Stimulated activated CD8-positive, alpha-beta memory T cell treated with anti-CD3 and anti-CD28 coated beads, Interleukin-15, amount 100 ng/mL, for 4 hours (primary cell): Measurements from ENCODE around the gene PRKG1.

Experiments
- DNase-seq, 2 donors: peaks; one replicate each; pipeline ENCODE4 v3.0.0-alpha.2; 2020; ENCODE audit warnings: low read depth in 2 of 2

Gene PRKG1

GRCh38 chr10:51074238-51075028 lies at the start of gene PRKG1:
PRKG1 (plus strand) TSS chr10:51074487.
- no peak for DNase-seq

DNA sequence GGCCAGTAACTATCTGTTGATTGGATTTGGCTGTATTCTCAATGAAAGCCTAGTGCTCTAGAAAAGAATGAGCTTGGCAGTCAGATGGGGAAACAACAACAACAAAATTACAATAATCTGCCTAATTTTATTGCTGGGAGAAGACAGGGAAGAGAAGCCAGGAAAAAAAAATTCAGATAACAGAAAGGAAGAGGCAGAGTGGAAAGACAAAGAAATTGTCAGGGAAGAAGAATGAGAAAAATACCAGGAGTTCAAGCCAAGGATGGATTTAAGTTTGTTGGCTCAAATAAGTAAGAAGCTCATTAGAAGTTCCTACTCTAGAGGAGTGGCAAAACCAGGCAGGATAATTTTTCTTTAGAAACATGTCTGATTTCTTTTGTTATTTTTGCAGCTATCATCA lies 45.9 kb upstream of the PRKG1 start:
- DNase-seq: no peak

- DNase-seq: no peak
These were observed 45.1 kb upstream of the PRKG1 start for GRCh38 chr10:51029172-51029641.

GRCh38 chr10:51030480-51030879 lies 43.8 kb upstream of the PRKG1 start:
- no peak for DNase-seq

- DNase-seq: no peak
These were observed 42.3 kb upstream of the PRKG1 start for GRCh38 chr10:51031950-51032349.

GRCh38 chr10:51034769-51035168 lies 39.5 kb upstream of the PRKG1 start:
- DNase-seq: no peak

GRCh38 chr10:51035344-51035743 lies 38.9 kb upstream of the PRKG1 start:
- DNase-seq: no peak

- DNase-seq: no peak
These were observed 28.4 kb upstream of the PRKG1 start for GRCh38 chr10:51045871-51046270.

DNA sequence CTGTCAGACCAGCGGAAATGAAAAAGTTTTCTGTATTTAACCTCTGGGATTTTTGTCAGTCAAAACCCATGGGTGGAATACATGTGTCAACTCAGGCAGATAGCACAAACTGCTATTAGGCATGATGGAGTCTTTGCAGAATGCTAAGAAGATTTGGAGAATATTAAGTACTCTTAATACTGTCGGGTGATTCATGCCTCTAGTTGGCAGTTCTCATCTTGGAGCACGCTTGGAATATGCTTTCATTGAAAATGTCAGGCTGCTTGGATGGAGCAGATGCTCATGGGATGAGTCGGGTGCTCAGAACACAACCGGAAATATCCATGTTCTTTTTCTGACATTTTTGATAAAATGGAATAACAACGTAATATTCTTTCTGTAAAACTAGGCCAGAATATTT lies 27.6 kb upstream of the PRKG1 start:
- DNase-seq: no peak

- no peak for DNase-seq
These were observed 26.4 kb upstream of the PRKG1 start for GRCh38 chr10:51047857-51048256.

GRCh38 chr10:51048792-51049191 lies 25.5 kb upstream of the PRKG1 start:
- no peak for DNase-seq

GRCh38 chr10:51052163-51052562 lies 22.1 kb upstream of the PRKG1 start:
- no peak for DNase-seq

- DNase-seq: no peak
These were observed 16.4 kb upstream of the PRKG1 start for GRCh38 chr10:51057925-51058324.

DNA sequence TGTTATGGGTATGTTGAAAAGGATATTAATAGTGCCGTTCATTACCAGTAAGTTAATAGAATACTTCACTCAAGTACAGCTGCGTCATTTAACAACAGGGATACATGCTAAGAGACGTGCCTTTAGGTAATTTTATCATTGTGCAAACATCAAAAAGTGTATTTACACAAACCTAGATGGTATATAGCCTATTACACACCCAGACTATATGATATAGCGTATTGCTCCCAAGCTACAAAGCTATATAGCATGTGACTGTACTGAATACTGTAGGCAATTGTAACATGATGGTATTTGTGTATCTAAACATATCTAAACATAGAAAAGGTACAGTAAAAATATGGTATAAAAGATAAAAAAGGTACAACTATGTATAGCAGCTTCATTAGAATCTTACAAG lies 11.1 kb upstream of the PRKG1 start:
- no peak for DNase-seq

DNA sequence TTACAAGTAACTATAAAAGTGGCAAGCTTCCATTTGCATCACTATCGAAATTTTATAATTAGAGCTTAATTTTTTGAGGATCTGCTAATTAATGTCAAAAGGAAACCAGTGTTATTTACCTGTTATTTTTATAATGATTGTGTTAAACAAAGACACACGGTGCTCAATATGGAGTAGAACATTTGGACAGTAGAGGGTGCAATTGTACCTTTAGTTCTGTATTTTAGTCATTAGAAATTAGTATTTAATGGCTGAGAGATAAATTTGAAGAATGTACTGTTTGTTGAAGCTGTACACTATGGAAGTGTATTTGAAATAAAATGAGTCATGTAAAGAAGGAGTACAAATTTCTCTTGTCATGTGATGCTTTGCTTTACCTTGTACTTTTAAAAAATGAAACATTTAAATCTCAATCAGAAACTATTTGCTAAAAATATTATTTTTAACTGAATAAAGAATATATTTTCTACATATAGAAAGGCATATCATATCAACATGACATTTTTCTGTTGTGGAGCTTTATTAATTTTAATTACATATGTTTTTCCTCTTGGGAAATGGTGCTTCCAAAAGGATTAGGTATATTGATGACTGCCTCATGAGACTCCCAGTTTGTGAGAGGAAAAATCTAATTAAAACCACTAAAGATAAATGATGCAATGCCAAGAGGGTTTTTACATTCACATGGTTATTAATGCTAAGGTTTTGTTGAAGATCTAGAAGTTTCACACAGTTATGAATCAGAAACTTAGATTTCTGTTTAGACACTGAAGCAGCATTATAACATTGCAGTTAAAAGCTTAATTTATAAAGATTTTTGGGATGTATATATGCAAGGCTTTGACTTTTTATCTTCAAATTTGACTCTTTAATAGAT lies 10.4 kb upstream of the PRKG1 start:
- DNase-seq: no peak

DNA sequence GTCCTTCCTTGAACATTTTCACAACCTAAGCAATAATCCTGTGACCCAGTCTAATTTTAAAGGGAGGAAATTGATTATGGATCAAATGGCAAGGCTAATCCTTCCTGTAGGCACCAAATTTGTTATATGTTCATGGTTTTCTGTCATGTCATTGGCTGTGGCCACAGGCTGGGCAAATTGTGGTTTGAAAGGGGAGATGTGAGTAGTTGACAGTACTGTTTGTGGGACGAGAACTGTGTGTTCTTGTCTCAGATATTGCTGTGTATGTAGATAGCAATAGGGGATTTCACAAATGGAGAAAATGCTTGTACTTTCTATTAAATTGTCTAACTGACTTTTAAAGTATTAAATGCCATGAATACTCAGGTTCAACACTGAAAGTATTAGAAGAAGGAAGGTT lies 8.1 kb upstream of the PRKG1 start:
- DNase-seq: no peak

- no peak for DNase-seq
These were observed 2.1 kb upstream of the PRKG1 start for GRCh38 chr10:51072210-51072609.

- DNase-seq: no peak
These were observed 1.3 kb upstream of the PRKG1 start for GRCh38 chr10:51072921-51073434.

DNA sequence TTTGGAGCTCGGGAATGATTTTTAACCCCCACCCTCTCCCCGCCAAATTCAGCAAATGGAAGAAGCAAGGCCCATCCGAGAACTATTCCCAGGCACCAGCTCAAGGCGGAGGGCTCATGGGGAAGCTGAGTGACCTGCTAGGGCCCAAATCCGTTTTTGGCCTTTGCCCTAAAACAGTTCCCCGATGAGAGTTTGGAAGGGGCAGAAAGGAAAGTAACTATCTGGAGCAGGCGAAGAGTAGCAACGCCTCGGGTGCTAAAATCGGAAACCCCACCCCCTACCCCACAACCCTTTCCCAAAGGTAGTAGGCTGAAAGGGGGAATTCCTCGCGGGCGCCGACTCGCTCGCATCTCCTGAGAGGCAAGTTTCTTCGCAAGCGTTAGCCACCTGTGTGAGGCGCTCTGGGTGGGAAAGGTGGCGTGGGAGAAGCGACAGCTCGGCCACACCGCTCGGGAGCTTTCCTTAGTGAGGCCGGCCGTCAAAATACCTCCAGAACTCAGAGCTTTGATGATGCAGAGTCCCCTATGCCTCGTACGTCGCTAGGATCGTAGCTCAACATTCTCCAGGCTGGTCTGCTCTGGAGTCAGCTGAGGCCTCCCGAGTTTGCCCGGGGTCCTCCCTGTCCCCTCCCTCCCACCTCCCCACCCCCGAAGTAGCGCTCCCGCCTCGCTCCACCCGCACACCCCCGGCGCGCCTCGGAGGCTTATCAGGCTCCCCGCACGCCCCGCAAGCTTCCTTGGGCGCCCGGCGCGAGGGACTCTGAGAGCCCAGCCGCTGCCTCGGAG lies 642 bp upstream of the PRKG1 start:
- DNase-seq: no peak

DNA sequence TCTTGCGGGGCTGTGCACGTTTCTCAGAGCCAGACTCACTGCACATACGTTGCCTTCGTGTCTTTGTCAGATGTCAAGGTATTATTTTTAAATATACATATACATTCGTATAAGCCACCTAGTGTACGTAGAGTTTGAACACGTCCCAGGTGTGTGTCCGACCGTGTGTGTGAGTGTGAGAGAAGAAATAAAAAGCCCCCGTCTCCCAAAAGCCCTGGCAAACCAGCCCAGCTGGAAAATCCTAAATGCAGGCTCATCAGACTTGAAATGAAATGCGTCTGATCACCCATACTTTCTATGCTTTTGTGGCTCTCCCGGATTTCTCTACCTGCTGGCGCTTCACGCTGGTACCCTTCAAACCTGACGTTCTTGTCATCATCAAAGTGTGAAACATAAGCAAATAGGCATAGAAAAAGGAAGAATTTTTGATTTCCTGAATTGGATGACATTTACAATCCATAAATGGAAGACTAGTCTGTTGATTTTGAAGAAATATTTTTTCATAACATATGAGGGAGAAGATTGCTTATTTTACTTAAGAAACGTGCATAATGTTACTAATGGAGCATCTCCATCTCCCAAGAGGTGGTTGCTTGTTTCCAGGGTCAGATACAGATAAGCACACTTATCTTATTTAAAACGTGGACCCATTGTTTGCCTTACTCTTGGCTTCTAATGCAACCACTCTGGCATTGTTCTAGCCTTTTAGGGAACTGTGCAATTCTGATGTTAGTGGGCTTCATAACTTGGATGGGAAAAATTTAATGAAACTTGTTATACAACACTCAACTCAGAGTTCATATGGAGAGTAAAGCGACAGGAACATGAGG lies 971 bp downstream of the PRKG1 start:
- no peak for DNase-seq

DNA sequence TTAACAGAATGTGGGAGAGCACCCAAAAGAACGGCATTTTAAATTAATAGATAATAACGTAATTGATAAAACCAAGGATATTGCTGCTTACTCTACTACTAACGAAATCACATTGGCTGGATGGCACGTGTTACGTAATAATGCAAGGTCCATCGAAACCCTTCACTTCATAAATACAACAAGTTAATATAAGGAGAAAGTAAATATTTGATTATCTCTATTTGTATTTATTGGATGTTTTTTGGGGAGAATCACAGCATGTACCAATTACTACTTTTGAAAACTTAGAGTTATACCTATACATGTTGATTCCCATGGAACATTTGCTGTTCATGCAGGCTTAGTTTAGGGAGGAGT lies 1.6 kb downstream of the PRKG1 start:
- DNase-seq: no peak
